Measurements from ENCODE around the gene UBE2J2.

The UBE2J2 gene

GRCh38 chr1:1292442-1292779 is 18.8 kb upstream of the UBE2J2 start:
- FAIRE-seq, result no peak
- TF ChIP-seq POLR2AphosphoS5 (IDR thresholded peaks at IDR 0.05; ENCODE audit: low read depth, low read length) (no peak), POLR2A (IDR thresholded peaks at IDR 0.05; ENCODE audit: low read depth, low read length) (no peak), TAF1 (IDR thresholded peaks at IDR 0.05; ENCODE audit: borderline replicate concordance, low read depth, low read length) (no peak)
- no peak for DNase-seq (ENCODE audit: insufficient read length)

DNA sequence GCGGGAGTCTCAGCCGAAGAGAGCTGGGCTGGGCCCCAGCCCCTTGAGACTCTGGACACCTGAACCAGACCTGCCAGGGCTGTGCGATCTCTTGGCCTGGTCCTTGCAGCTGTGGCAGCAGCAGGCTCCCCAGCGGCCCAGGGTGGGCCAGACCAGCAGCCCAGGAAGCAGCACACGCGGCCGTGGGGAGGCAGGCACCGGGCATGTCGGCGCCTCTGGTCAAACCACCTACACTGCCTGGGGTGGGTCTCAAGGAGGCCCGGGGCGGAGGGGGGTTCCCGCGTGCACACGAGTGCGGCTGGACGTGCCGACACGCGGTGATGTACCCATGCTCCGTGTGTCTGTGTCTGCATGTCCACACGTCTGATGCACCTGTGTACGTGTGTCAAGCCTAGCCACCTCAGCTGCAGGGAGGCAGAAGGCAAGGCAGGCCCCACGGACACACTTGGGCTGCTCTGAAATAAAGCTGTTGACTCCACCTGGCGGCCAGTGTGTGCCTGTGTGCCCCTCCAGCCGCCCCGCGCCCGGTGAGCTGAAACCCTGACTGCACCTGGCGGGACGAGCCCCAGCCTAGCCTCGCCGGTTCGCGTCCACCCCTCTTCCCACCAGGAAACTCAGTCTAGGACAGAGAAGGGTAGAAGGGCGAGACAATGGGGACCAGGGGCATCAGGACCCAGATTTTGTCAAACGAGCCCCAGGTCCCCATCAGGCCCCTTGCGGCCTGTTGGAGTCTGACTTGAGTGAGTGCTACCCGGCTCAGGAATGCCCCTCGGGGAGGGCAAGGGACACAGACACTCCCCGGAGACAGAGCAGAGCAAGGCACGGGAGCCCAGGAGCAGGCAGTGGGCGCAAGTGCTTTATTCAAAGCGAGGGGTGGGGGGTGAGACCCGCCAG is 18.1 kb upstream of the UBE2J2 start:
- DNase-seq (ENCODE audit: insufficient read length), result peak; percentile 91
- peak; percentile 83 for FAIRE-seq
- TF ChIP-seq POLR2A (IDR thresholded peaks at IDR 0.05; ENCODE audit: low read depth, low read length), result no peak
- no peak for TF ChIP-seq POLR2AphosphoS5 (IDR thresholded peaks at IDR 0.05; ENCODE audit: low read depth, low read length)
- TF ChIP-seq TAF1 (IDR thresholded peaks at IDR 0.05; ENCODE audit: borderline replicate concordance, low read depth, low read length), result no peak

DNA sequence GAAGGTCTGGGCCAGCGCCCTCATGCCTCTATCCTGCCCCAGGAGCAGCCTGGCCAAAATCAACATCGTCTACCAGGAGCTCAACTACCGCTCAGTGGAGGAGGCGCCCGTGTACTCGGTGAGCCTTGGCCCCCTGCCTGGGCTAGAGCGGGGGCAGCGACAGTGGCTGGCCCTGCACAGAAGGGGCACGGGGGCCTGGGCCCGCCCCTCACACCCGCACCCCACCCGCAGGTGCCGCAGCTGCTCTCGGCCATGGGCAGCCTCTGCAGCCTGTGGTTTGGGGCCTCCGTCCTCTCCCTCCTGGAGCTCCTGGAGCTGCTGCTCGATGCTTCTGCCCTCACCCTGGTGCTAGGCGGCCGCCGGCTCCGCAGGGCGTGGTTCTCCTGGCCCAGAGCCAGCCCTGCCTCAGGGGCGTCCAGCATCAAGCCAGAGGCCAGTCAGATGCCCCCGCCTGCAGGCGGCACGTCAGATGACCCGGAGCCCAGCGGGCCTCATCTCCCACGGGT is 17.4 kb upstream of the UBE2J2 start:
- TF ChIP-seq POLR2AphosphoS5 (IDR thresholded peaks at IDR 0.05; ENCODE audit: low read depth, low read length), result no peak
- TF ChIP-seq TAF1 (IDR thresholded peaks at IDR 0.05; ENCODE audit: borderline replicate concordance, low read depth, low read length), result no peak
- no peak for TF ChIP-seq POLR2A (IDR thresholded peaks at IDR 0.05; ENCODE audit: low read depth, low read length)
- no peak for DNase-seq (ENCODE audit: insufficient read length)
- no peak for FAIRE-seq

DNA sequence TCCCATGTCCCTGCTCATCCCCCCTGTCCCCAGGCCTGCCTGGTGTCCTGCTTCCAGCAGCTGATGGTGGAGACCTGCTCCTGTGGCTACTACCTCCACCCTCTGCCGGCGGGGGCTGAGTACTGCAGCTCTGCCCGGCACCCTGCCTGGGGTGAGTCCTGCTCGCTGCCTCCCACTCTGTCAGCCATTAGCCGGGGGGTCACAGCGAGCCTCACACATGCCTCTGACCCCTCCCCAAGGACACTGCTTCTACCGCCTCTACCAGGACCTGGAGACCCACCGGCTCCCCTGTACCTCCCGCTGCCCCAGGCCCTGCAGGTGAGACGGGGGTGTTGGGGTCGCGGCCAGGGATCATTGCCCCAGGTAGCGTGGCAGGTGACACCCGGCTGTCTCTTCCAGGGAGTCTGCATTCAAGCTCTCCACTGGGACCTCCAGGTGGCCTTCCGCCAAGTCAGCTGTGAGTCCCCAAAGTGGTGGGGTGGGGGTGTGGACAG is 16.6 kb upstream of the UBE2J2 start:
- FAIRE-seq (peak; percentile 40), DNase-seq (ENCODE audit: insufficient read length) (peak; percentile 80)
- TF ChIP-seq POLR2AphosphoS5 (IDR thresholded peaks at IDR 0.05; ENCODE audit: low read depth, low read length), result no peak
- no peak for TF ChIP-seq POLR2A (IDR thresholded peaks at IDR 0.05; ENCODE audit: low read depth, low read length)
- no peak for TF ChIP-seq TAF1 (IDR thresholded peaks at IDR 0.05; ENCODE audit: borderline replicate concordance, low read depth, low read length)

GRCh38 chr1:1287288-1288110 is 13.8 kb upstream of the UBE2J2 start:
- FAIRE-seq (no peak), DNase-seq (ENCODE audit: insufficient read length) (no peak)
- TF ChIP-seq POLR2AphosphoS5 (IDR thresholded peaks at IDR 0.05; ENCODE audit: low read depth, low read length), result no peak
- no peak for TF ChIP-seq TAF1 (IDR thresholded peaks at IDR 0.05; ENCODE audit: borderline replicate concordance, low read depth, low read length)
- TF ChIP-seq POLR2A (IDR thresholded peaks at IDR 0.05; ENCODE audit: low read depth, low read length), result no peak

DNA sequence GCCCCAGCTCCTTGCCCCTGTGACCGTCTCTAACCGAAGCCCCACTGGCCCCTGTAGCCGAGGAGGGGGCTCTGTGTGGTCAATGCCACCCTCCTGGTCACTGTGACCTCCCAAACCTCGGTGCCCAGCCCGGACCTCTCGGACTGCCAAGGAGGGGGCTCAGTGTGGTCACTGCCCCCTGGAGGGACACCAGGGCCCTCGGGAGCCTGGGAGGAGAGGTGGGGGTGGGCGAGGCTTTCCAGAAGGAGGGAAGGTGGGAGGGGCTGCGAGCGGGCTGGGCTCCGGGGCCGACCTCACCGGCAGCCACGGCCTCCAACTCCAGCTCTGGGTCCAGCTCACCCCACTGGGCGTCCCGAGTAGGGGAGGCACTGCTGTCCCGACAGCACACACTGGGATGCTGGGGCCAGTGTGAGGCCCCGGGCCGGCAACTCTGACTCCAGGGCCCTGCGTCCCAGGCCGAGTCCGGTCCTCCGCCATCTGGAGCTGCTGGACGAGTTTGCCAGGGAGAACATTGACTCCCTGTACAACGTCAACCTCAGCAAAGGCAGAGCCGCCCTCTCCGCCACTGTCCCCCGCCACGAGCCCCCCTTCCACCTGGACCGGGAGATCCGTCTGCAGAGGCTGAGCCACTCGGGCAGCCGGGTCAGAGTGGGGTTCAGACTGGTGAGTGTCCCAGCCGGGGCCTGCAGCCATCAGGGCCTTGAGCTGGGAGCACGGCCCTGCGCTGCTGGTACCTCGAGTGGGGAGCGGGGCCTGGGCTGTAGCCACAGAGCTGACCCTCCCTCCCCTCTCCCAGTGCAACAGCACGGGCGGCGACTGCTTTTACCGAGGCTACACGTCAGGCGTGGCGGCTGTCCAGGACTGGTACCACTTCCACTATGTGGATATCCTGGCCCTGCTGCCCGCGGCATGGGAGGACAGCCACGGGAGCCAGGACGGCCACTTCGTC is 12.9 kb upstream of the UBE2J2 start:
- DNase-seq (ENCODE audit: insufficient read length), result no peak
- no peak for FAIRE-seq
- TF ChIP-seq POLR2A (IDR thresholded peaks at IDR 0.05; ENCODE audit: low read depth, low read length), result no peak
- no peak for TF ChIP-seq TAF1 (IDR thresholded peaks at IDR 0.05; ENCODE audit: borderline replicate concordance, low read depth, low read length)
- TF ChIP-seq POLR2AphosphoS5 (IDR thresholded peaks at IDR 0.05; ENCODE audit: low read depth, low read length), result no peak

- FAIRE-seq (no peak), DNase-seq (ENCODE audit: insufficient read length) (no peak)
- no peak for TF ChIP-seq POLR2AphosphoS5 (IDR thresholded peaks at IDR 0.05; ENCODE audit: low read depth, low read length)
- TF ChIP-seq POLR2A (IDR thresholded peaks at IDR 0.05; ENCODE audit: low read depth, low read length), result no peak
- TF ChIP-seq TAF1 (IDR thresholded peaks at IDR 0.05; ENCODE audit: borderline replicate concordance, low read depth, low read length), result no peak
Observed at GRCh38 chr1:1285611-1286311, 12.1 kb upstream of the UBE2J2 start.

GRCh38 chr1:1285102-1285571 is 11.5 kb upstream of the UBE2J2 start:
- FAIRE-seq (no peak), DNase-seq (ENCODE audit: insufficient read length) (no peak)
- TF ChIP-seq POLR2A (IDR thresholded peaks at IDR 0.05; ENCODE audit: low read depth, low read length), result no peak
- TF ChIP-seq POLR2AphosphoS5 (IDR thresholded peaks at IDR 0.05; ENCODE audit: low read depth, low read length), result no peak
- TF ChIP-seq TAF1 (IDR thresholded peaks at IDR 0.05; ENCODE audit: borderline replicate concordance, low read depth, low read length), result no peak

GRCh38 chr1:1284221-1285101 is 10.8 kb upstream of the UBE2J2 start:
- TF ChIP-seq POLR2AphosphoS5 (IDR thresholded peaks at IDR 0.05; ENCODE audit: low read depth, low read length) (no peak), POLR2A (IDR thresholded peaks at IDR 0.05; ENCODE audit: low read depth, low read length) (no peak), TAF1 (IDR thresholded peaks at IDR 0.05; ENCODE audit: borderline replicate concordance, low read depth, low read length) (no peak)
- DNase-seq (ENCODE audit: insufficient read length) (no peak), FAIRE-seq (no peak)
